Ramos (cell line): ENCODE data around the gene ABI3.
"Not testable (repeated sequence)": the region's sequence is repeated elsewhere in the genome, so short reads cannot be mapped to it uniquely, and the experiment has no call there.

ENCODE experiments used
- in situ Hi-C: fragments of 300-500 bp; cut with MboI; formaldehyde crosslinking; loops from one replicate; pipeline ENCODE4 v1.14.3; 2022; ENCODE audit warnings: low sequenced_read_pairs; ENCODE audit not compliant: unreplicated experiment

ABI3 gene

GRCh38 chr17:49210158-49211029 lies at the start of gene ABI3, which contains the start of gene GNGT2:
ABI3 (plus strand) TSS chr17:49210707; CDS start chr17:49210725, 18 bp downstream.
GNGT2 (minus strand) TSS chr17:49210574; CDS start chr17:49207422, 3,152 bp downstream.
- in situ Hi-C loops, result no loop called here

- in situ Hi-C loops, result no loop called here
Observed at GRCh38 chr17:49162866-49163265, 47.6 kb upstream of the ABI3 start.

GRCh38 chr17:49165143-49165542 lies 45.4 kb upstream of the ABI3 start:
- in situ Hi-C loops, result no loop called here

GRCh38 chr17:49168706-49169105 lies 41.8 kb upstream of the ABI3 start:
- in situ Hi-C loops, result no loop called here

- in situ Hi-C loops, result no loop called here
Observed at GRCh38 chr17:49170216-49170615, 40.3 kb upstream of the ABI3 start.

GRCh38 chr17:49170711-49171110 lies 39.8 kb upstream of the ABI3 start:
- in situ Hi-C loops, result not testable (repeated sequence)

- in situ Hi-C loops, result loop anchor here (5.0 to 25.0 kb wide), 2 partner anchors 51 to 211 kb away; no protein-coding TSS in a partner anchor
Observed at GRCh38 chr17:49175978-49176377, 34.5 kb upstream of the ABI3 start.

- in situ Hi-C loops, result loop anchor here (25.0 kb wide), 1 partner anchor 207 kb away; no protein-coding TSS in a partner anchor
Observed at GRCh38 chr17:49180303-49180702, 30.2 kb upstream of the ABI3 start.

- in situ Hi-C loops, result loop anchor here (25.0 kb wide), 1 partner anchor 206 kb away; no protein-coding TSS in a partner anchor
Observed at GRCh38 chr17:49180998-49181635, 29.4 kb upstream of the ABI3 start.

- in situ Hi-C loops, result loop anchor here (25.0 kb wide), 1 partner anchor 204 kb away; no protein-coding TSS in a partner anchor
Observed at GRCh38 chr17:49183341-49183740, 27.2 kb upstream of the ABI3 start.

- in situ Hi-C loops, result loop anchor here (25.0 kb wide), 1 partner anchor 204 kb away; no protein-coding TSS in a partner anchor
Observed at GRCh38 chr17:49183801-49184200, 26.7 kb upstream of the ABI3 start.

GRCh38 chr17:49184522-49184921 lies 26.0 kb upstream of the ABI3 start:
- in situ Hi-C loops, result loop anchor here (25.0 kb wide), 1 partner anchor 203 kb away; no protein-coding TSS in a partner anchor

GRCh38 chr17:49185381-49185780 lies 25.1 kb upstream of the ABI3 start:
- in situ Hi-C loops, result loop anchor here (25.0 kb wide), 1 partner anchor 202 kb away; no protein-coding TSS in a partner anchor

- in situ Hi-C loops, result loop anchor here (25.0 kb wide), 1 partner anchor 200 kb away; no protein-coding TSS in a partner anchor
Observed at GRCh38 chr17:49187301-49187700, 23.2 kb upstream of the ABI3 start.

GRCh38 chr17:49190932-49191331 lies 19.6 kb upstream of the ABI3 start:
- in situ Hi-C loops, result loop anchor here (25.0 kb wide), 1 partner anchor 196 kb away; no protein-coding TSS in a partner anchor

- in situ Hi-C loops, result loop anchor here (25.0 kb wide), 1 partner anchor 196 kb away; no protein-coding TSS in a partner anchor
Observed at GRCh38 chr17:49191409-49191916, 19.0 kb upstream of the ABI3 start.

GRCh38 chr17:49191917-49192741 lies 18.4 kb upstream of the ABI3 start:
- in situ Hi-C loops, result loop anchor here (25.0 kb wide), 1 partner anchor 195 kb away; no protein-coding TSS in a partner anchor

- in situ Hi-C loops, result loop anchor here (25.0 kb wide), 1 partner anchor 194 kb away; no protein-coding TSS in a partner anchor
Observed at GRCh38 chr17:49193513-49194296, 16.8 kb upstream of the ABI3 start.

- in situ Hi-C loops, result loop anchor here (25.0 kb wide), 1 partner anchor 193 kb away; no protein-coding TSS in a partner anchor
Observed at GRCh38 chr17:49194297-49194607, 16.3 kb upstream of the ABI3 start.
